ENCODE results near the gene KLHL17. TPM values are rescaled to one million over a fixed set of nuclear protein-coding genes. Genes with fewer than 3 reads are reported as not detected.
"Not testable (repeated sequence)": the region's sequence is repeated elsewhere in the genome, so short reads cannot be mapped to it uniquely, and the experiment has no call there.

The KLHL17 gene
- total and polyA plus RNA-seq, 4 donors = 2.8 to 40.5 (median 15.0) TPM

DNA sequence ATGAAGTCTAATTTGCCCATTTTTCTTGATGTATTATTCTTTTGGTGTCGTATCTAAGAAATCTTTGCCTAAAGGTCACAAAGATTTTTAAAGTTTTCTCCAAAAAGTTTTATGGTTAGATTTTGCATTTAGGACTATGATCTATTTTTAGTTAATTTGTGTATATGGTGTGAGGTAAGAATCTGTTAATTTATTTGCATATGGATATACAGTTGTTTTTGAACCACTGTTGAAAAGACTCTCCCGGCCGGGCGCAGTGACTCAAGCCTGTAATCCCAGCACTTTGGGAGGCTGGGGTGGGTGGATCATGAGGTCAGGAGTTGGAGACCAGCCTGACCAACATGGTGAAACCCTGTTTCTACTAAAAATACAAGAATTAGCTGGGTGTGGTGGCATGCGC lies 27.7 kb downstream of the KLHL17 start:
- not testable (repeated sequence) for H3K9me3 ChIP-seq (ENCODE audit: control insufficient read depth, low read length); H3K4me3 ChIP-seq (ENCODE audit: low read length in 2 of 2); ATAC-seq (ENCODE audit: low FRiP score); H3K27me3 ChIP-seq (ENCODE audit: control insufficient read depth in 1 of 2, insufficient read depth in 2 of 2, low read length in 1 of 2); DNase-seq; H3K36me3 ChIP-seq (ENCODE audit: control insufficient read depth in 1 of 2, insufficient read depth in 2 of 2, low read length in 1 of 2); H3K4me1 ChIP-seq (ENCODE audit: control insufficient read depth in 1 of 2, insufficient read depth in 2 of 2, low read length in 2 of 2); H3K27ac ChIP-seq (ENCODE audit: low read depth in 1 of 2, low read length in 2 of 2)
- intact Hi-C loops (cut with DNase I) = loop anchor here in 1 of 2 donors (10.0 kb wide), 1 partner anchor 307 kb away; no protein-coding TSS in a partner anchor
- 89 to 95% methylated on average over 5 of the region's 5 CpGs for WGBS, 2 donors

GRCh38 chr1:991275-991674 lies 30.9 kb downstream of the KLHL17 start:
- H3K9me3 ChIP-seq (ENCODE audit: control insufficient read depth, low read length); DNase-seq; H3K27ac ChIP-seq (ENCODE audit: low read depth in 1 of 2, low read length in 2 of 2); H3K36me3 ChIP-seq (ENCODE audit: control insufficient read depth in 1 of 2, insufficient read depth in 2 of 2, low read length in 1 of 2); H3K4me3 ChIP-seq (ENCODE audit: low read length in 2 of 2); intact Hi-C loops (cut with DNase I); H3K27me3 ChIP-seq (ENCODE audit: control insufficient read depth in 1 of 2, insufficient read depth in 2 of 2, low read length in 1 of 2); ATAC-seq (ENCODE audit: low FRiP score); H3K4me1 ChIP-seq (ENCODE audit: control insufficient read depth in 1 of 2, insufficient read depth in 2 of 2, low read length in 2 of 2): not testable (repeated sequence)
- WGBS, 2 donors = 89 to 93% methylated on average over 6 of the region's 6 CpGs

GRCh38 chr1:991895-992294 lies 31.5 kb downstream of the KLHL17 start:
- Histone ChIP-seq H3K9me3 (ENCODE audit: control insufficient read depth, low read length) (no peaks in the 10 kb centered on the region), H3K4me1 (ENCODE audit: control insufficient read depth in 1 of 2, insufficient read depth in 2 of 2, low read length in 2 of 2) (no peaks in the 10 kb centered on the region), H3K27ac (ENCODE audit: low read depth in 1 of 2, low read length in 2 of 2) (no peak overlapping the region), H3K36me3 (ENCODE audit: control insufficient read depth in 1 of 2, insufficient read depth in 2 of 2, low read length in 1 of 2) (no peaks in the 10 kb centered on the region), H3K27me3 (ENCODE audit: control insufficient read depth in 1 of 2, insufficient read depth in 2 of 2, low read length in 1 of 2) (no peaks in the 10 kb centered on the region), H3K4me3 (ENCODE audit: low read length in 2 of 2) (no peak overlapping the region)
- WGBS, 2 donors = 98% methylated on average over 10 of the region's 10 CpGs
- DNase-seq (no peak), ATAC-seq (ENCODE audit: low FRiP score) (no peak)
- intact Hi-C loops (cut with DNase I) = no loop called here

DNA sequence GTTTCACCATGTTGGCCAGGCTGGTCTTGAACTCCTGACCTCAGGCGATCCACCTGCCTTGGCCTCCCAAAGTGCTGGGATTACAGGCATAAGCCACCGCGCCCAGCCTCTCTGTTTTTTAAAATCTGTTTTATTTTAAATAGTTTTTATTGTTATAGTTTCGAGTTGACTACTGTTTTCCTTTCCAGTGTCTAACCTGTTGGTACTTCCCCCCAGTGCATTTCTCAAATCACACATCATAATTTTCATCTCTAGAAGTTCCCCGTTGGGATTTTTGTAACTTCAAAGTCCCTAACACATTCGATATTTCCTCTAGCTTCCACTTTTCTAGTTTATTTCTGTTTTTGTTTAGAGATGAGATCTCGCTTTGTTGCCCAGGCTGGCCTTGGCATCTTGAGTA lies 32.0 kb downstream of the KLHL17 start:
- Histone ChIP-seq H3K4me1 (ENCODE audit: control insufficient read depth in 1 of 2, insufficient read depth in 2 of 2, low read length in 2 of 2) (no peaks in the 10 kb centered on the region), H3K27ac (ENCODE audit: low read depth in 1 of 2, low read length in 2 of 2) (no peak overlapping the region), H3K4me3 (ENCODE audit: low read length in 2 of 2) (no peak overlapping the region), H3K36me3 (ENCODE audit: control insufficient read depth in 1 of 2, insufficient read depth in 2 of 2, low read length in 1 of 2) (no peaks in the 10 kb centered on the region), H3K27me3 (ENCODE audit: control insufficient read depth in 1 of 2, insufficient read depth in 2 of 2, low read length in 1 of 2) (no peaks in the 10 kb centered on the region), H3K9me3 (ENCODE audit: control insufficient read depth, low read length) (no peaks in the 10 kb centered on the region)
- intact Hi-C loops (cut with DNase I) = no loop called here
- WGBS, 2 donors = 95 to 96% methylated on average over 7 of the region's 7 CpGs
- ATAC-seq (ENCODE audit: low FRiP score) (no peak), DNase-seq (no peak)

DNA sequence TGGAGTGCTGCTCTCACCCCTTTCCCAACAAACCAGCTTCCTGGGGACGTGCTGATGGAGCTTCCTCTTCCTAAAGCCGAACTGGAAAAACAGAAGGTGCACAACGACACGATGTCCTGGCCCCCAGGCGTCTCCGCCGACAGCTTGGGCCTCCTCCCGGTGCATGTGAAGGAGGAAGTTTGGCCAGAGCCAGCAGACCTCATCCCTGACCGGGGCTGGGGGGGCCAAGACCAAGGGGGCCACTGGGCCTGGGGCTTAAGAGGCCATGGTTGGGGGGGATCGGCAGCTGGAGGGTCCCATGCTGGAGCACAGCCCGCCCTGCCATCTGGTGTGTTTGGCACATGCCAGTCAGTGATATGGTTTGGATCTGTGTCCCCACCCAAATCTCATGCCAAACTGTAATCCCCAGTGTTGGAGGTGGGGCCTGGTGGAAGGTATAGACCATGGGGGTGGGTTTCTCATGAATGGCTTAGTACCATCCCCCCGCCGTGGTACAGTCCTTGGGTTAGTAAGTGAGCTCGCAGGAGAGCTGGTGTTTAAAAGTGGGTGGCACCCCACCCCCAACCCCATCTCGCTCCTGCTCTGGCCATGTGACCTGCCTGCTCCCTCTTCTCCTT lies 33.1 kb downstream of the KLHL17 start:
- H3K27me3 ChIP-seq (ENCODE audit: control insufficient read depth in 1 of 2, insufficient read depth in 2 of 2, low read length in 1 of 2) = no peaks in the 10 kb centered on the region
- H3K4me1 ChIP-seq (ENCODE audit: control insufficient read depth in 1 of 2, insufficient read depth in 2 of 2, low read length in 2 of 2) = no peaks in the 10 kb centered on the region
- DNase-seq (no peak), ATAC-seq (ENCODE audit: low FRiP score) (no peak)
- H3K4me3 ChIP-seq (ENCODE audit: low read length in 2 of 2) = no peak overlapping the region
- no peaks in the 10 kb centered on the region for H3K36me3 ChIP-seq (ENCODE audit: control insufficient read depth in 1 of 2, insufficient read depth in 2 of 2, low read length in 1 of 2)
- no peaks in the 10 kb centered on the region for H3K9me3 ChIP-seq (ENCODE audit: control insufficient read depth, low read length)
- no peak overlapping the region for H3K27ac ChIP-seq (ENCODE audit: low read depth in 1 of 2, low read length in 2 of 2)
- 74 to 81% methylated on average over 15 of the region's 15 CpGs for WGBS, 2 donors
- intact Hi-C loops (cut with DNase I) = no loop called here

DNA sequence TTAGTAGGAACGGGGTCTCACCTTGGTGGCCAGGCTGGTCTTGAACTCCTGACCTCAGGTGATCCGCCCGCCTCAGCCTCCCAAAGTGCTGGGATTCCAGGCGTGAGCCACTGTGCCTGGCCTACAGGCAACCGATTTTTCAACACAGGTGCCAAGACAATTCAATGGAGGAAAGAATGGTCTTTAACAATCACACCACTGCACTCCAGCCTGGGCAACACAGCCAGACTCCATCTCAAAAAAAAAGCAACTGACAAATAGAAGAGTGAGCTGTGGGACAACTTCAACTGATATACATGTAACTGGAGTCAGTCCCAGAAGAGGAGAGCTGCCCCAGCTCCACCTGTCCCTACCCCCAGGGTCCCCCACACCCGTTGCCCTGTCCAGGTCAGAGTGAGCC lies 34.2 kb downstream of the KLHL17 start:
- DNase-seq; H3K4me1 ChIP-seq (ENCODE audit: control insufficient read depth in 1 of 2, insufficient read depth in 2 of 2, low read length in 2 of 2); ATAC-seq (ENCODE audit: low FRiP score); H3K27ac ChIP-seq (ENCODE audit: low read depth in 1 of 2, low read length in 2 of 2); H3K9me3 ChIP-seq (ENCODE audit: control insufficient read depth, low read length); H3K36me3 ChIP-seq (ENCODE audit: control insufficient read depth in 1 of 2, insufficient read depth in 2 of 2, low read length in 1 of 2); intact Hi-C loops (cut with DNase I); H3K4me3 ChIP-seq (ENCODE audit: low read length in 2 of 2); H3K27me3 ChIP-seq (ENCODE audit: control insufficient read depth in 1 of 2, insufficient read depth in 2 of 2, low read length in 1 of 2): not testable (repeated sequence)
- WGBS, 2 donors = 84 to 88% methylated on average over 6 of the region's 6 CpGs

DNA sequence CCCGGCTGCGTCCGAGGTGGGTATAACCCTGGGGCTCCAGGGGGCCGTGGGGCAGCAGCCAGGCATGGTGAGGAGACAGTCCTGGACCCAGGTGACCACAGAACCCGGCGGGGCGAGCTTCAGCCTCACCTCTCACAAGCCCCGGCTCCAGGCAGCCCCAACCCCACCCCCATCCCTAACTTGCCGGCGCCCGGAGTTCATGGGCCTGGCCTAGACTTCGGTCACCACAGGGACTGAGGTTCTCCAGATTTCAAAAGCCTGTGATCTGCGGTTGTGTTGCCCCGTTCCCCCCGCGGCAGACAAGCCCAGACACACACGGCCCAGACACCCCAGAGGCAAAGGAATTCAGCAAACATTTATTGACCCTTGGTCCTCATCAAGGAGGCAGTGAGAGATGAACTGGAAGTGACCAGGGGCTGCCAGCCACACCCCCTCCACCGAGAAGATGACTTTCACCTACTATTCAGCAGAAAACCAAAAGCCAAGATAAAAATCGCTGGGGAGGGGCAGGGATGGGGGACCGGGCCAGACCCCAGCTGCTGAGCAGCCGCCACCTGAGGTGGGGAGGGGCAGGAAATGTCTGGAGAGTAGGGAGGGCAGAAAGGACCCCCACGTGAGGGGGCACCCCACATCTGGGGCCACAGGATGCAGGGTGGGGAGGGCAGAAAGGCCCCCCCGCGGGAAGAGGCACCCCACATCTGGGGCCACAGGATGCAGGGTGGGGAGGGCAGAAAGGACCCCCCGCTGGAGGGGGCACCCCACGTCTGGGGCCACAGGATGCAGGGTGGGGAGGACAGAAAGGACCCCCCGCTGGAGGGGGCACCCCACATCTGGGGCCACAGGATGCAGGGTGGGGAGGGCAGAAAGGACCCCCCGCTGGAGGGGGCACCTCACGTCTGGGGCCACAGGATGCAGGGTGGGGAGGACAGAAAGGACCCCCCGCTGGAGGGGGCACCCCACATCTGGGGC lies 35.6 kb downstream of the KLHL17 start:
- Histone ChIP-seq H3K27me3 (ENCODE audit: control insufficient read depth in 1 of 2, insufficient read depth in 2 of 2, low read length in 1 of 2) (no peaks in the 10 kb centered on the region), H3K4me3 (ENCODE audit: low read length in 2 of 2) (no peak overlapping the region), H3K9me3 (ENCODE audit: control insufficient read depth, low read length) (no peaks in the 10 kb centered on the region), H3K27ac (ENCODE audit: low read depth in 1 of 2, low read length in 2 of 2) (no peak overlapping the region), H3K4me1 (ENCODE audit: control insufficient read depth in 1 of 2, insufficient read depth in 2 of 2, low read length in 2 of 2) (no peaks in the 10 kb centered on the region), H3K36me3 (ENCODE audit: control insufficient read depth in 1 of 2, insufficient read depth in 2 of 2, low read length in 1 of 2) (no peaks in the 10 kb centered on the region)
- intact Hi-C loops (cut with DNase I) = no loop called here
- DNase-seq (no peak), ATAC-seq (ENCODE audit: low FRiP score) (no peak)
- WGBS, 2 donors = 40 to 49% methylated on average over 26 to 30 of the region's 30 CpGs

- intact Hi-C loops (cut with DNase I) = no loop called here
- ATAC-seq (ENCODE audit: low FRiP score) (no peak), DNase-seq (no peak)
- H3K27me3 ChIP-seq (ENCODE audit: control insufficient read depth in 1 of 2, insufficient read depth in 2 of 2, low read length in 1 of 2) = no peaks in the 10 kb centered on the region
- H3K9me3 ChIP-seq (ENCODE audit: control insufficient read depth, low read length) = no peaks in the 10 kb centered on the region
- H3K4me3 ChIP-seq (ENCODE audit: low read length in 2 of 2) = no peak overlapping the region
- H3K36me3 ChIP-seq (ENCODE audit: control insufficient read depth in 1 of 2, insufficient read depth in 2 of 2, low read length in 1 of 2) = no peaks in the 10 kb centered on the region
- H3K27ac ChIP-seq (ENCODE audit: low read depth in 1 of 2, low read length in 2 of 2) = no peak overlapping the region
- WGBS, 2 donors = 76 to 80% methylated on average over 20 to 24 of the region's 24 CpGs
- no peaks in the 10 kb centered on the region for H3K4me1 ChIP-seq (ENCODE audit: control insufficient read depth in 1 of 2, insufficient read depth in 2 of 2, low read length in 2 of 2)
Measured at GRCh38 chr1:996851-997712, 36.7 kb downstream of the KLHL17 start.
